HEK293 (cell line): ENCODE results near the gene AMACR.

Source experiments
- ATF2 ChIP-seq: fragments of 450-650 bp; formaldehyde crosslinking; IDR thresholded peaks from 2 replicates; pipeline ENCODE4 v1.5.1; 2016; ENCODE audit warnings: missing biosample characterization, missing genetic modification characterization, low read depth
- CTCF ChIP-seq: fragments of 450-650 bp; formaldehyde crosslinking; IDR thresholded peaks from 2 replicates; pipeline ENCODE4 v1.5.1; 2016; ENCODE audit warnings: missing biosample characterization, missing genetic modification characterization
- HOXD13 ChIP-seq: sonication (generic); formaldehyde crosslinking; IDR thresholded peaks from 2 replicates; pipeline ENCODE4 v1.8.0; 2022; ENCODE audit warnings: missing genetic modification reagents, borderline replicate concordance
- IKZF3 ChIP-seq: fragments of 450-650 bp; IDR thresholded peaks from 2 replicates; pipeline ENCODE4 v1.5.0; 2018; ENCODE audit warnings: missing biosample characterization, mild to moderate bottlenecking, missing genetic modification characterization, moderate library complexity
- TCF7L2 ChIP-seq: IDR thresholded peaks from 2 replicates; pipeline ENCODE4 v1.6.1; 2011; ENCODE audit warnings: low read depth, mild to moderate bottlenecking, inconsistent platforms, low read length, moderate library complexity, borderline replicate concordance
- YY1 ChIP-seq: fragments of 450-650 bp; formaldehyde crosslinking; IDR thresholded peaks from 2 replicates; pipeline ENCODE4 v1.5.1; 2018; ENCODE audit warnings: missing biosample characterization, missing genetic modification characterization
- ZBTB49 ChIP-seq: fragments of 450-650 bp; formaldehyde crosslinking; IDR thresholded peaks from 2 replicates; pipeline ENCODE4 v1.5.1; 2016; ENCODE audit warnings: missing biosample characterization, missing genetic modification characterization, low read depth
- ZNF391 ChIP-seq: fragments of 450-650 bp; formaldehyde crosslinking; IDR thresholded peaks from 2 replicates; pipeline ENCODE4 v1.5.1; 2016; ENCODE audit warnings: low read depth, missing biosample characterization, missing genetic modification characterization, borderline replicate concordance
- ZNF48 ChIP-seq: fragments of 450-650 bp; formaldehyde crosslinking; IDR thresholded peaks from 2 replicates; pipeline ENCODE4 v1.5.1; 2016; ENCODE audit warnings: missing biosample characterization, missing genetic modification characterization
- ZNF530 ChIP-seq: fragments of 450-650 bp; formaldehyde crosslinking; IDR thresholded peaks from 2 replicates; pipeline ENCODE4 v1.5.1; 2016; ENCODE audit warnings: low read depth, missing biosample characterization, missing genetic modification characterization
- ZNF549 ChIP-seq: fragments of 450-650 bp; IDR thresholded peaks from 2 replicates; pipeline ENCODE4 v1.5.1; 2018; ENCODE audit warnings: missing biosample characterization, missing genetic modification characterization, mild to moderate bottlenecking, inconsistent platforms, moderate library complexity
- ZNF639 ChIP-seq: fragments of 450-650 bp; formaldehyde crosslinking; IDR thresholded peaks from 2 replicates; pipeline ENCODE4 v1.5.1; 2016; ENCODE audit warnings: missing biosample characterization, missing genetic modification characterization
- ZSCAN5A ChIP-seq: fragments of 450-650 bp; formaldehyde crosslinking; IDR thresholded peaks from 2 replicates; pipeline ENCODE4 v1.5.1; 2016; ENCODE audit warnings: missing biosample characterization, missing genetic modification characterization
- ZXDB ChIP-seq: fragments of 450-650 bp; formaldehyde crosslinking; IDR thresholded peaks from 2 replicates; pipeline ENCODE4 v1.5.1; 2016; ENCODE audit warnings: missing biosample characterization, missing genetic modification characterization

GRCh38 chr5:33984671-33985124 lies 23.2 kb downstream of the AMACR start, which contains the start of gene SLC45A2:
- TF ChIP-seq CTCF (tag by site-specific recombination) = no peak
- TF ChIP-seq ZNF530 = no peak
- TF ChIP-seq ATF2 (tag by site-specific recombination) = no peak
- no peak for TF ChIP-seq ZSCAN5A
- TF ChIP-seq ZNF549 (tag by site-specific recombination) = no peak
- no peak for TF ChIP-seq TCF7L2
- no peak for TF ChIP-seq IKZF3
- TF ChIP-seq ZNF391 (tag by site-specific recombination) = no peak
- no peak for TF ChIP-seq HOXD13 (CRISPR knock-in tag)
- no peak for TF ChIP-seq YY1 (tag by site-specific recombination)
- TF ChIP-seq ZNF639 (tag by site-specific recombination) = no peak
- TF ChIP-seq ZXDB (tag by site-specific recombination) = no peak
- TF ChIP-seq ZNF48 (tag by site-specific recombination) = no peak
- no peak for TF ChIP-seq ZBTB49 (tag by site-specific recombination)
